ENCODE data around the gene GNG2. TPM values are rescaled to one million over a fixed set of nuclear protein-coding genes. Genes with fewer than 3 reads are reported as not detected.

GNG2 gene
- total RNA-seq, 1 experiment from 2014 or later, result 18.9 TPM

DNA sequence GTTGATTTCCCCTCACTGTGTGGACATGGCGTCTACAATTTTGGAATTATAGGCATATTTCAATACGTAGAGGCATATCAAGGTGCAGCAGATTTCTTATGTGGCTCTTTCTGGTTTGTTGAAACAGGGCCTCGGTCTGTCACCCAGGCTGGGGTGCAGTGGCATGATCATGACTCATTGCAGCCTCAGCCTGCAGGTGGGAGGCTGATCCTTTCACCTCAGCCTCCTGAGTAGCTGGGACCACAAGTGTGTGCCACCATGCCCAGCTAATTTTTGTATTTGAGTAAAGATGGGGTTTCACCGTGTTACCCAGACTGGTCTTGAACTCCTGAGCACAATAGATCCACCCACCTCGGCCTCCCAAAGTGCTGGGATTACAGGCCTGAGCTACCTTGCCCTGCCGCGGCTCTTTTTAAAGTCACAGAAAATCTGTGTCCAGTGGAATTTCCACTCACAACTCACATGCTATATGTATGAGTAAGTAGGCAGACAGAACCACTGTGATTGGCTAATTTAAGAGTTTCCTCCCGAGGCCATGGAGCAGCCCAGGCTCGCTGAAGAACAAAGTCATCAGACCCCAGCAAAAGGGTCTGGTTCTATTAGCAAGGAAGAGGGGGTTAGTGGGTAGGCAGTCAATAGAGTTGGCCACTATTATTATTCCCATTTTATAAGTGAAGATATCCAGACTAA, 9.1 kb downstream of the GNG2 start:
- intact Hi-C loops (cut with micrococcal nuclease; ENCODE audit: unreplicated experiment), result no loop called here
- H3K36me3 ChIP-seq (ENCODE audit: insufficient read depth, low read length, poor library complexity, severe bottlenecking), result no peaks in the 10 kb centered on the region
- no peak for DNase-seq (ENCODE audit: low spot score)
- CTCF ChIA-PET, result no interaction called here
- no TSS peak for BruUV-seq (replicated peaks)
- no peaks in the 10 kb centered on the region for H3K27me3 ChIP-seq (replicated peaks; ENCODE audit: insufficient read depth, low read depth, low read length, poor library complexity)
- H3K4me1 ChIP-seq (ENCODE audit: insufficient read depth, low read length, poor library complexity, severe bottlenecking), result no peaks in the 10 kb centered on the region
- TF ChIP-seq EZH2 (IDR thresholded peaks at IDR 0.05; ENCODE audit: borderline replicate concordance, low read depth, low read length, poor library complexity, severe bottlenecking), result no peak
- TF ChIP-seq, protein P1, sequence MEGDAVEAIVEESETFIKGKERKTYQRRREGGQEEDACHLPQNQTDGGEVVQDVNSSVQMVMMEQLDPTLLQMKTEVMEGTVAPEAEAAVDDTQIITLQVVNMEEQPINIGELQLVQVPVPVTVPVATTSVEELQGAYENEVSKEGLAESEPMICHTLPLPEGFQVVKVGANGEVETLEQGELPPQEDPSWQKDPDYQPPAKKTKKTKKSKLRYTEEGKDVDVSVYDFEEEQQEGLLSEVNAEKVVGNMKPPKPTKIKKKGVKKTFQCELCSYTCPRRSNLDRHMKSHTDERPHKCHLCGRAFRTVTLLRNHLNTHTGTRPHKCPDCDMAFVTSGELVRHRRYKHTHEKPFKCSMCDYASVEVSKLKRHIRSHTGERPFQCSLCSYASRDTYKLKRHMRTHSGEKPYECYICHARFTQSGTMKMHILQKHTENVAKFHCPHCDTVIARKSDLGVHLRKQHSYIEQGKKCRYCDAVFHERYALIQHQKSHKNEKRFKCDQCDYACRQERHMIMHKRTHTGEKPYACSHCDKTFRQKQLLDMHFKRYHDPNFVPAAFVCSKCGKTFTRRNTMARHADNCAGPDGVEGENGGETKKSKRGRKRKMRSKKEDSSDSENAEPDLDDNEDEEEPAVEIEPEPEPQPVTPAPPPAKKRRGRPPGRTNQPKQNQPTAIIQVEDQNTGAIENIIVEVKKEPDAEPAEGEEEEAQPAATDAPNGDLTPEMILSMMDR (conservative IDR thresholded peaks at IDR 0.05; ENCODE audit: low read depth, low read length), result no peak
- POLR2A ChIA-PET (ENCODE audit: low non-redundant PET), result no interaction called here
- H3K27ac ChIP-seq (ENCODE audit: low read depth, low read length, poor library complexity, severe bottlenecking), result no peak overlapping the region
- no peaks in the 10 kb centered on the region for H3K9me3 ChIP-seq (ENCODE audit: low read depth, low read length, poor library complexity, severe bottlenecking)
- no peak overlapping the region for H3K4me3 ChIP-seq (ENCODE audit: low read depth, low read length, poor library complexity, severe bottlenecking)

DNA sequence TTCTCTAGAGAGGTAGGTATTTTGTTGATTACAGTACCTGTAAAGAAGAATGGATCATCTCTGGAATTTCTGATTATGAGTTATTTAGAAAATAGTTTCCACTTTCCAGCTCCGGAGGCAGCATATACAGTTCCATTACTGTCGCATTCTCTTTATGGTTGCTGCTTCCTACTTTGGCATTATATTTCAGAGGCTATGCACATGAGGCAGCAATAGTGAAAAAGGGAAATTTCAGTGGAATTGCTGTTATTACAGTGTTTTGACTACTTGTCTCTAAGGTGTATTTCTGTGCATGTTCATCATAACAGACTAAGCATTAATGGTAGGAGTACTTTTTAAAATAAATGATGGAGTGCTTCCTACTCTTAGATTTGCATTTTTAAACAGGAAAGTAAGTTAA, 10.2 kb downstream of the GNG2 start:
- BruUV-seq (replicated peaks), result no TSS peak
- DNase-seq (ENCODE audit: low spot score), result no peak
- H3K4me1 ChIP-seq (ENCODE audit: insufficient read depth, low read length, poor library complexity, severe bottlenecking), result no peaks in the 10 kb centered on the region
- H3K27me3 ChIP-seq (replicated peaks; ENCODE audit: insufficient read depth, low read depth, low read length, poor library complexity), result no peaks in the 10 kb centered on the region
- H3K27ac ChIP-seq (ENCODE audit: low read depth, low read length, poor library complexity, severe bottlenecking), result no peak overlapping the region
- no peak overlapping the region for H3K4me3 ChIP-seq (ENCODE audit: low read depth, low read length, poor library complexity, severe bottlenecking)
- intact Hi-C loops (cut with micrococcal nuclease; ENCODE audit: unreplicated experiment), result no loop called here
- TF ChIP-seq EZH2 (IDR thresholded peaks at IDR 0.05; ENCODE audit: borderline replicate concordance, low read depth, low read length, poor library complexity, severe bottlenecking), result no peak
- TF ChIP-seq, protein P1 (conservative IDR thresholded peaks at IDR 0.05; ENCODE audit: low read depth, low read length), result no peak
- no peaks in the 10 kb centered on the region for H3K36me3 ChIP-seq (ENCODE audit: insufficient read depth, low read length, poor library complexity, severe bottlenecking)
- POLR2A ChIA-PET (ENCODE audit: low non-redundant PET), result no interaction called here
- no peaks in the 10 kb centered on the region for H3K9me3 ChIP-seq (ENCODE audit: low read depth, low read length, poor library complexity, severe bottlenecking)
- CTCF ChIA-PET, result no interaction called here

DNA sequence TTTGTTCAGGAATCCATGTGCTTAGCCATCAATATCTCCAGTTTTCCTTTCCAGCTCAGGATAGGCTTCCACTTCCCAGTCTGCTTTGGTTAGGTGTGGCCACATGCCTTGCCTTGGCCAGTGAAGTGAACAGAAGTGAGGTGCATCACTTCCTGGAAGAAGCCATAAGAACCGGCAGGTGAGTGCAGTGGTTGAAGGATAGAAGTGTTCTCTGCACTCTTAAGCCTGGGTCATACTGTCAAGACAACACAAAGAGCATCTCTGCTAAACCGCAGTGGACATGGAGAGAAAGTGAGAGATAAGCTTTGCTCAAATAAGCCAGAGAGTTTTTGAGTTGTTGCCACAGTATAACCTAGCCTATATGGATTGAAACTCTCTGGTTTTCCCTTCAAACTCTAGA, 11.4 kb downstream of the GNG2 start:
- TF ChIP-seq EZH2 (IDR thresholded peaks at IDR 0.05; ENCODE audit: borderline replicate concordance, low read depth, low read length, poor library complexity, severe bottlenecking), result no peak
- TF ChIP-seq, protein P1 (conservative IDR thresholded peaks at IDR 0.05; ENCODE audit: low read depth, low read length), result no peak
- Histone ChIP-seq H3K9me3 (ENCODE audit: low read depth, low read length, poor library complexity, severe bottlenecking) (no peaks in the 10 kb centered on the region), H3K4me1 (ENCODE audit: insufficient read depth, low read length, poor library complexity, severe bottlenecking) (no peaks in the 10 kb centered on the region), H3K27me3 (replicated peaks; ENCODE audit: insufficient read depth, low read depth, low read length, poor library complexity) (no peaks in the 10 kb centered on the region), H3K4me3 (ENCODE audit: low read depth, low read length, poor library complexity, severe bottlenecking) (no peak overlapping the region), H3K36me3 (ENCODE audit: insufficient read depth, low read length, poor library complexity, severe bottlenecking) (no peaks in the 10 kb centered on the region), H3K27ac (ENCODE audit: low read depth, low read length, poor library complexity, severe bottlenecking) (no peak overlapping the region)
- BruUV-seq (replicated peaks), result no TSS peak
- intact Hi-C loops (cut with micrococcal nuclease; ENCODE audit: unreplicated experiment), result no loop called here
- CTCF ChIA-PET, result no interaction called here
- no peak for DNase-seq (ENCODE audit: low spot score)
- POLR2A ChIA-PET (ENCODE audit: low non-redundant PET), result no interaction called here
